Stomach (tissue), 9 donors: ENCODE data around the gene USP48. TPM values are rescaled to one million over a fixed set of nuclear protein-coding genes. Genes with fewer than 3 reads are reported as not detected.

Source experiments
- DNase-seq, 2 donors: peaks; one replicate each; pipeline versions ENCODE4 v3.0.0 to v3.0.0-alpha.2; 2013 to 2019
- H3K27ac ChIP-seq, 5 donors: fragments of 200-600 bp in 4 of 5; sonication (generic) in 4 of 5; one replicate each; pipeline ENCODE4 v1.5.1; 2013 to 2019; ENCODE audit warnings: mild to moderate bottlenecking in 1 of 5, moderate library complexity in 1 of 5
- H3K27me3 ChIP-seq, 3 donors: fragments of 200-600 bp; sonication (generic); one replicate each; pipeline ENCODE4 v1.5.1; 2017 to 2019; ENCODE audit warnings: mixed run types in 1 of 3
- H3K36me3 ChIP-seq, 4 donors: fragments of 200-600 bp; sonication (generic); 1 replicate in 3 of 4; 2 replicates in 1 of 4; pipeline ENCODE4 v1.5.1; 2016 to 2019
- H3K4me1 ChIP-seq, 4 donors: fragments of 200-600 bp; sonication (generic); one replicate each; pipeline ENCODE4 v1.5.1; 2016 to 2019
- H3K4me3 ChIP-seq, 4 donors: fragments of 200-600 bp; sonication (generic) in 3 of 4; one replicate each; pipeline ENCODE4 v1.5.1; 2016 to 2019; ENCODE audit warnings: mild to moderate bottlenecking in 1 of 4
- H3K9me3 ChIP-seq, 4 donors: fragments of 200-600 bp; sonication (generic); one replicate each; pipeline ENCODE4 v1.5.1; 2016 to 2019
- CTCF ChIP-seq, 7 experiments: fragments of 450-650 bp in 4 of 7; fragments of 200-600 bp in 3 of 7; sonication (generic) in 3 of 7; IDR thresholded peaks; one replicate each; pipeline ENCODE4 v1.5.1; 2016 to 2019; ENCODE audit warnings: antibody characterized with exemption in 7 of 7, control low read depth in 2 of 7, mild to moderate bottlenecking in 1 of 7
- EP300 ChIP-seq: sonication (generic); formaldehyde crosslinking; IDR thresholded peaks from one replicate; pipeline ENCODE4 v1.6.1; 2017; ENCODE audit warnings: antibody characterized with exemption
- POLR2A ChIP-seq, 4 donors: fragments of 450-650 bp; IDR thresholded peaks; one replicate each; pipeline ENCODE4 v1.6.1; 2016; ENCODE audit warnings: antibody characterized with exemption in 4 of 4, control low read depth in 2 of 4, mild to moderate bottlenecking in 1 of 4, moderate library complexity in 1 of 4
- POLR2AphosphoS5 ChIP-seq, 3 donors: sonication (generic); formaldehyde crosslinking; IDR thresholded peaks; one replicate each; pipeline ENCODE4 v1.6.1; 2016; ENCODE audit warnings: antibody characterized with exemption in 3 of 3
- WGBS, 5 donors: extraction: QIAGEN DNeasy Blood & Tissue Kit in 3 of 5; methylation state at CpG; one replicate each; pipeline versions ENCODE4 v1.1.5 to v1.1.7; 2013 to 2018; 5-methylcytosine and 5-hydroxymethylcytosine counted together
- intact Hi-C: fragments of 100-400 bp; cut with DNase I; formaldehyde crosslinking; loops from one replicate; pipeline ENCODE4 v1.15.1; 2023; ENCODE audit warnings: low total_unique reads
- polyA plus RNA-seq, 3 donors: library from polyadenylated mRNA; stranded (reverse); fragments of 200-250 nt; gene quantifications; one replicate each; pipeline ENCODE4 v1.2.3, GENCODE V29; 2013
- total RNA-seq, 5 donors: library from RNA; depleted of rRNA; stranded (reverse); fragments of >200 nt; gene quantifications; one replicate each; pipeline versions ENCODE4 v1.1.0 to v1.2.3, GENCODE V29; 2014 to 2016
- donor health status: healthy with polysubstance abuse.
- donor health status: Bipolar disorder and iron deficiency.
- donor health status: healthy.

Gene USP48
- total and polyA plus RNA-seq, 8 donors, result 12.7 to 144 (median 78.7) TPM

DNA sequence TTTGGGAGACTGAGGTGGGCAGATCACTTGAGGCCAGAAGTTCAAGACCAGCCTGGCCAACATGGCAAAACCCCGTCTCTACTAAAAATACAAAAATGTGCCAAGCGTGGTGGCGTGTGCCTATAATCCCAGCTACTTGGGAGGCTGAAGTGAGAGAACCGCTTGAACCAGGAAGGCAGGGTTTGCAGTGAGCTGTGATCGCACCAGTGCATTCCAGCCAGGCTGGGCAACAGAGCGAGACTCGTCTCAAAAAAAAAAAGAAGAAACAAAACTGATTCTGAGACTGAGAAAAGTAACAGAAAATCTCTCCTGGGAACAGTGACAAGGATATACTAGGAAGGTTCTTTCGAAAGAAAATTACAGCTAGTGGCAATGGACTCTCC, 20.9 kb downstream of the USP48 start:
- Histone ChIP-seq H3K27ac (peak overlapping the region in 1 of 5 donors; percentile 38), H3K9me3 (no peaks in the 10 kb centered on the region), H3K27me3 (no peaks in the 10 kb centered on the region), H3K4me1 (peaks cover 41 to 80% (median 61%) of the 10 kb centered on the region in 4 donors), H3K4me3 (no peak overlapping the region), H3K36me3 (no peaks in the 10 kb centered on the region)
- 86 to 95% (median 91%) methylated on average over 8 of the region's 8 CpGs for WGBS, 5 donors
- TF ChIP-seq POLR2A (IDR thresholded peaks at IDR 0.05), result no peak
- intact Hi-C loops, result no loop called here
- no peak for DNase-seq

DNA sequence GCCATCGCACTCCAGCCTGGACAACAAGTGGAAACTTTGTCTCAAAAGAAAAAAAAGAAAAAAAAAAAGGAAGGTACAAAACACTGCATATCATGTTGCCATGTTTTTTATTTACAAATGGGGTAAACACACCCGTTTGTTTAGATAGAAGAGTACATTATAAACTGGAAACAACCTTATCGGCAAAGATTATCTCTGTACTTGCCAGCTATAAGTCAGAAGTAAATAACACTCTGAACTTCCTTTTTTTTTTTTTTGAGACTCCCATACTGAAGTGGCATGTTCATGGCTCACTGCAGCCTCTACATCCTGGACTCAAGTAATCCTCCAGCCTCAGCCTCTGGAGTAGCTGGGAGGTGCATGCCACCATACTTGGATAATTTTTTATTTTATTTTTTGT, 21.9 kb downstream of the USP48 start:
- Histone ChIP-seq H3K4me1 (peaks cover 35 to 71% (median 54%) of the 10 kb centered on the region in 4 donors), H3K27ac (no peak overlapping the region), H3K4me3 (no peak overlapping the region), H3K9me3 (no peaks in the 10 kb centered on the region), H3K27me3 (no peaks in the 10 kb centered on the region), H3K36me3 (peaks cover 1 to 8% (median 5%) of the 10 kb centered on the region in 4 donors)
- intact Hi-C loops, result no loop called here
- WGBS, 5 donors, result 42 to 52% (median 44%) methylated on average over 3 of the region's 3 CpGs
- DNase-seq, result no peak
- TF ChIP-seq POLR2A (IDR thresholded peaks at IDR 0.05), result no peak
- no peak for TF ChIP-seq CTCF (IDR thresholded peaks at IDR 0.05)
- TF ChIP-seq POLR2AphosphoS5 (IDR thresholded peaks at IDR 0.05), result no peak
- no peak for TF ChIP-seq EP300

GRCh38 chr1:21759818-21760217, 23.1 kb downstream of the USP48 start:
- TF ChIP-seq EP300 (no peak), POLR2A (IDR thresholded peaks at IDR 0.05) (no peak), POLR2AphosphoS5 (IDR thresholded peaks at IDR 0.05) (no peak), CTCF (IDR thresholded peaks at IDR 0.05) (no peak)
- 49 to 79% (median 59%) methylated on average over 2 of the region's 2 CpGs for WGBS, 5 donors
- H3K4me1 ChIP-seq, result peaks cover 24 to 59% (median 42%) of the 10 kb centered on the region in 4 donors
- DNase-seq, result no peak
- H3K27ac ChIP-seq, result no peak overlapping the region
- peaks cover 10 to 21% (median 18%) of the 10 kb centered on the region in 4 donors for H3K36me3 ChIP-seq
- no peak overlapping the region for H3K4me3 ChIP-seq
- no peaks in the 10 kb centered on the region for H3K27me3 ChIP-seq
- intact Hi-C loops, result no loop called here
- H3K9me3 ChIP-seq, result no peaks in the 10 kb centered on the region

- Histone ChIP-seq H3K4me3 (no peak overlapping the region), H3K36me3 (peaks cover 17 to 27% (median 24%) of the 10 kb centered on the region in 4 donors), H3K4me1 (peaks cover 18 to 52% (median 36%) of the 10 kb centered on the region in 4 donors), H3K9me3 (no peaks in the 10 kb centered on the region), H3K27ac (no peak overlapping the region), H3K27me3 (no peaks in the 10 kb centered on the region)
- WGBS, 5 donors, result 51 to 74% (median 53%) methylated on average over 2 of the region's 2 CpGs
- TF ChIP-seq CTCF (IDR thresholded peaks at IDR 0.05) (no peak), POLR2A (IDR thresholded peaks at IDR 0.05) (no peak), EP300 (no peak), POLR2AphosphoS5 (IDR thresholded peaks at IDR 0.05) (no peak)
- intact Hi-C loops, result no loop called here
- no peak for DNase-seq
Observed at GRCh38 chr1:21759182-21759581, 23.8 kb downstream of the USP48 start.

DNA sequence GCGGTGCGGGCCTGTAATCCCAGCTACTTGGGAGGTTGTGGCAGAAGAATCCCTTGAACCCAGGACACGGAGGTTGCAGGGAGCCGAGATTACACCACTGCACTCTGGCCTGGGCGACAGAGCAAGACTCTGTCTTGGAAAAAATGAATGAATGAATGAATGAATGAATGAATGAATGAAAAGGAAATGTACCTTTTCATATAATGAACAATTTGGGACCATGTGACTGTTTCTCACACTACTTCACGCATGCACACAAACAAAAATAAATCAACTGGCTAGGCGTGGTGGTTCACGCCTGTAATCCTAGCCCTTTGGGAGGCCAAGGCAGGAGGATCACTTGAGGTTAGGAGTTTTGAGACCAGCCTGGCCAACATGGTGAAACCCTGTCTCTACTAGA, 24.3 kb downstream of the USP48 start:
- TF ChIP-seq CTCF (IDR thresholded peaks at IDR 0.05), result no peak
- TF ChIP-seq POLR2A (IDR thresholded peaks at IDR 0.05), result no peak
- TF ChIP-seq POLR2AphosphoS5 (IDR thresholded peaks at IDR 0.05), result no peak
- TF ChIP-seq EP300, result no peak
- Histone ChIP-seq H3K4me3 (no peak overlapping the region), H3K27me3 (no peaks in the 10 kb centered on the region), H3K36me3 (peaks cover 22 to 33% (median 30%) of the 10 kb centered on the region in 4 donors), H3K9me3 (no peaks in the 10 kb centered on the region), H3K27ac (no peak overlapping the region), H3K4me1 (peaks cover 12 to 47% (median 30%) of the 10 kb centered on the region in 4 donors)
- no peak for DNase-seq
- 93 to 97% (median 96%) methylated on average over 8 of the region's 8 CpGs for WGBS, 5 donors
- intact Hi-C loops, result no loop called here
